ENCODE data around the gene SAYSD1. TPM values are rescaled to one million over a fixed set of nuclear protein-coding genes. Genes with fewer than 3 reads are reported as not detected.

Gene SAYSD1
- total and polyA plus RNA-seq, 11 donors = 6.5 to 14.6 (median 9.6) TPM

DNA sequence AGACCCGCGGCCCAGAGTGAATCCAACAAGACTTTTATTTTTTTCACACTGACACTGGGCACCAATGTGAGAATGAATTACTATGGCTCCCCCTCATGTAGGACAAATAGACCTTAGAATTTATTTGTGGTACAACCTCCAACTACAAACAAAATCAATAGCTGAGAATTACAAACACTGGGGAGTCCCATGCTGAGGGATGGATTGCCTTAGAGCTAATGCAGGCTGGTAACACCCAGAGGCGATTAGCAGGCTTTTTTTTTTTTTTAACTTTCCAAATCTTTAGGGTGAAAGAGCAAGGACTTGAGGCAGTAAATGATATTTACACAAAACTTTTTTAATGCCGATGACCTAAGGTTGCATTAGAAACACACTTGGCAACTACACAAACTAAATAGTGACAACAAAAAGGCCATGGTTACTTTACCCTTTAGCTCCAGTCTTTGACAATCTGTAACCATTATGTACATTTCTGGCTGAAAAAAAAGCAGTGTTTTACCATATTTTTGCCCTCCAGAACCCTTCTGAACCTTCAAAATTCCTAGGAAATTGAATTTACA, 21.8 kb downstream of the SAYSD1 start:
- 91 to 96% (median 93%) methylated on average over 4 of the region's 4 CpGs for WGBS, 4 donors
- intact Hi-C loops (cut with DNase I) = no loop called here
- peaks cover 0 to 4% (median 0%) of the 10 kb centered on the region in 9 donors for H3K27me3 ChIP-seq
- no peaks in the 10 kb centered on the region for H3K9me3 ChIP-seq
- TF ChIP-seq, protein P1, sequence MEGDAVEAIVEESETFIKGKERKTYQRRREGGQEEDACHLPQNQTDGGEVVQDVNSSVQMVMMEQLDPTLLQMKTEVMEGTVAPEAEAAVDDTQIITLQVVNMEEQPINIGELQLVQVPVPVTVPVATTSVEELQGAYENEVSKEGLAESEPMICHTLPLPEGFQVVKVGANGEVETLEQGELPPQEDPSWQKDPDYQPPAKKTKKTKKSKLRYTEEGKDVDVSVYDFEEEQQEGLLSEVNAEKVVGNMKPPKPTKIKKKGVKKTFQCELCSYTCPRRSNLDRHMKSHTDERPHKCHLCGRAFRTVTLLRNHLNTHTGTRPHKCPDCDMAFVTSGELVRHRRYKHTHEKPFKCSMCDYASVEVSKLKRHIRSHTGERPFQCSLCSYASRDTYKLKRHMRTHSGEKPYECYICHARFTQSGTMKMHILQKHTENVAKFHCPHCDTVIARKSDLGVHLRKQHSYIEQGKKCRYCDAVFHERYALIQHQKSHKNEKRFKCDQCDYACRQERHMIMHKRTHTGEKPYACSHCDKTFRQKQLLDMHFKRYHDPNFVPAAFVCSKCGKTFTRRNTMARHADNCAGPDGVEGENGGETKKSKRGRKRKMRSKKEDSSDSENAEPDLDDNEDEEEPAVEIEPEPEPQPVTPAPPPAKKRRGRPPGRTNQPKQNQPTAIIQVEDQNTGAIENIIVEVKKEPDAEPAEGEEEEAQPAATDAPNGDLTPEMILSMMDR (IDR thresholded peaks at IDR 0.05) = no peak
- no peak overlapping the region for H3K27ac ChIP-seq
- DNase-seq (no peak), ATAC-seq (no peak)
- H3K4me1 ChIP-seq = peaks cover 0 to 14% (median 10%) of the 10 kb centered on the region in 12 donors
- no peak overlapping the region for H3K4me3 ChIP-seq
- H3K36me3 ChIP-seq = no peaks in the 10 kb centered on the region

DNA sequence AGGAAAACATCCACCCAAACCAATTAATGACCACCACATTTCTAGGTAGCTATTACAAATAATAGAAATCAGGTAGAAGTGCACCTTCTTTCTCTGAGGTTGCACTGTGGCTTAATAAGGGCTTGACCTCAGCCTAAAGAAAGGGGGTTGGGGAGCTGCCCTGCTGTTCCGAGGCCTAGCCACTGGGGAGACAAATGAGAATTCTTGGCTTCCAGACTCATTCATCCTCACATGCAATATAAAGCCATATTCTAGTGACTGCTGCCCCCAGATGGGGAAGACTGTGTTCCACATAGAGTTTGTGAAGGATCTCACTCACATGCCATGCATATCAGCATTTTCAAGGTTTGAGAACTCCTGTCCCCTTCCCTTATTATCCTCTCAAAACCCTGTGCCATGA, 22.9 kb downstream of the SAYSD1 start:
- Histone ChIP-seq H3K27me3 (peaks cover 0 to 6% (median 0%) of the 10 kb centered on the region in 9 donors), H3K9me3 (no peaks in the 10 kb centered on the region), H3K36me3 (no peaks in the 10 kb centered on the region), H3K27ac (no peak overlapping the region), H3K4me3 (no peak overlapping the region), H3K4me1 (peaks cover 0 to 17% (median 10%) of the 10 kb centered on the region in 12 donors)
- TF ChIP-seq, protein P1 (IDR thresholded peaks at IDR 0.05) = peak in 1 of 12 donors; percentile 20
- no peak for TF ChIP-seq POLR2A (IDR thresholded peaks at IDR 0.05)
- peak in 1 of 4 donors; percentile 19 for ATAC-seq
- intact Hi-C loops (cut with DNase I) = no loop called here
- no peak for DNase-seq
- 19 to 38% (median 31%) methylated on average over 1 of the region's 1 CpG for WGBS, 4 donors

DNA sequence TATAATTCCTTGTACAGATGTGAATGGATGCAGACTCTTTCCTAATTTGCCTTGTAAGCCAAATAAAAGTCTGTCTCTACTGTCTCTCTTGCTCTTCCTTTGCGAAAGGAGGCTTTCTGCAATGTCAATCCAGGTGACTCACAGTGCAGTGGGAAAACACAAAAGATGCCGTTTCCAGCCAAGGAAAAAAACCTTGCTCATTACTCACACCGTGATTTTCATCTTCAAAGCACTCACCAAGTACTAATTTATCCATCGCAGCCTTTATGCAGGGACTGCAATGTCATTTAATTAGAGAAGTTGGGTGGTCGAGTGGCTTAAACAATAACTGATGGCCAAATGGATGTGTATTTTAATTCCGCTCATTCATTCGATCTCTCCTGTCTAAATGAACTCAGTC, 23.8 kb downstream of the SAYSD1 start:
- WGBS, 4 donors = 85 to 87% (median 86%) methylated on average over 7 of the region's 7 CpGs
- Histone ChIP-seq H3K4me3 (no peak overlapping the region), H3K27me3 (peaks cover 0 to 11% (median 0%) of the 10 kb centered on the region in 9 donors), H3K27ac (no peak overlapping the region), H3K9me3 (no peaks in the 10 kb centered on the region), H3K36me3 (no peaks in the 10 kb centered on the region), H3K4me1 (peaks cover 0 to 23% (median 10%) of the 10 kb centered on the region in 12 donors)
- no peak for DNase-seq
- intact Hi-C loops (cut with DNase I) = no loop called here
- TF ChIP-seq, protein P1 (IDR thresholded peaks at IDR 0.05) = no peak
- no peak for TF ChIP-seq POLR2A (IDR thresholded peaks at IDR 0.05)
- no peak for ATAC-seq

DNA sequence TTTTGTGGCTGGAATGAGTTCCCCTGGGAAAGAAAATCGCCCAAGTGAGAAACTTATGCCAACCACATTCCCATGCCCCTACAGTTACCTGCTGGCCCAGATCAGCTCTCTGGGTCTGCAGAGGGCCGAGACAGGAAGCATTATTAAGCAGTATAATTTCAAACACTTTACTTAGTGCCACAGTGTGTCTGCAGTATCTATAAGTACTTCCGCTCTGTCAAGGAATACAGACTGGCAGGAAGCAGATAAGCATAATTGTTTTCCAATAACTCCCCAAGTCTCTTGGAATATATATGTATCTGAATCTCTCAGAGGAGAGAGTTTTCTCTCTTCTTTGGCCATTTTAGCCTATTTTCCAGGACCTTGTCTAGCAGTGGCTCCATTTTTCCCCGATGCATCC, 24.9 kb downstream of the SAYSD1 start:
- Histone ChIP-seq H3K27me3 (peaks cover 0 to 11% (median 0%) of the 10 kb centered on the region in 9 donors), H3K27ac (no peak overlapping the region), H3K9me3 (no peaks in the 10 kb centered on the region), H3K4me1 (peaks cover 0 to 23% (median 10%) of the 10 kb centered on the region in 12 donors), H3K36me3 (no peaks in the 10 kb centered on the region), H3K4me3 (no peak overlapping the region)
- WGBS, 4 donors = 51 to 60% (median 57%) methylated on average over 4 of the region's 4 CpGs
- TF ChIP-seq, protein P1 (IDR thresholded peaks at IDR 0.05) = no peak
- TF ChIP-seq POLR2A (IDR thresholded peaks at IDR 0.05) = no peak
- DNase-seq (no peak), ATAC-seq (no peak)
- intact Hi-C loops (cut with DNase I) = no loop called here
